Measurements from ENCODE around the gene ZNF33A. TPM values are rescaled to one million over a fixed set of nuclear protein-coding genes. Genes with fewer than 3 reads are reported as not detected.

Gene ZNF33A
- total RNA-seq, 1 donor from 2014 or later: 38.2 TPM

DNA sequence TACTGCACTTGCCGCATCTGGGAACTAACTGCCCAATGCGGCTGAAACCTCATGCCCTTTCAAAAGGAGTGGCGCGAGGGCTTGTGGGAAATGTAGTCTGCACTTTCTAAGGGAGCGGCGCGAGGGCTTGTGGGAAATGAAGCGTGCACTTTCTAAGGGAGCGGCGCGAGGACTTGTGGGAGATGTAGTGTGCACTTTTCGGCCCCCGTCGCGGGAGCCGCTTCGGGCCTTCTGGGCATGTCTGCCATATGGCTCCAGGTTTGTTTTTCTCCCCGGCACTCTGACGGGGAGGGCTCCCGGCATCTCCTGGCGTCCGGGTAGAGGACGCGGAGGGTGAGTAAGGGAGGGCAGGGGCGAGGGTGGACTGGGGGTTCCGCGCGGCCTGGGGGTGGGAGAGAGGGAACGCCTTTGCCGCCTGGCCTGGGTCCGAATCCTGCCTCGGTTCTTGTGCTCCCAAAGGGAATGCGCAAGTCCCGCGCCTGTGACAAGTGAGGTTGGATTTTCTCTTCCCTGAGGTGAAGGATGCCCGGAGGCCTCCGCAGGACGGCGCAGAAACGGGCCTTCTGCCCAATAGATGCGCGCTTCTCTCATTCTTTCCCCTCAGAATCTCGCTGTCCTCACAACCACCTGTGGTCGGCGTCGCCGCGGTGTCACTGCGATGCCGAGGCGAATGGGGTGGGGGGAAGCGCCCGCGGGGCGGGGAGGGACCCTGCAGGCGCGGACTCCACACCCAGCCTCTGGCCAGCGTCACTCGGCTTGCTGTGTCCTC is 83.9 kb downstream of the ZNF33A start, which contains the start of gene ZNF37A:
TSS of gene ZNF37A (plus strand) at position 180 of the 769 bp plus-strand sequence. CDS start 2,281 bp downstream, outside the sequence.
- Mint-ChIP-seq H3K9me3 (ENCODE audit: unreplicated experiment) (peaks cover 13% of the 10 kb centered on the region), H3K36me3 (ENCODE audit: unreplicated experiment) (peaks cover 29% of the 10 kb centered on the region), H3K27ac (ENCODE audit: unreplicated experiment) (peak within 1 kb of the TSS; percentile 85), H3K4me1 (ENCODE audit: low read depth, unreplicated experiment) (peaks cover 4% of the 10 kb centered on the region), H3K4me3 (ENCODE audit: unreplicated experiment) (peak within 1 kb of the TSS; percentile 97), H3K27me3 (ENCODE audit: unreplicated experiment) (peaks cover 6% of the 10 kb centered on the region)
- peak; percentile 85 for DNase-seq
- TF ChIP-seq, protein P1, sequence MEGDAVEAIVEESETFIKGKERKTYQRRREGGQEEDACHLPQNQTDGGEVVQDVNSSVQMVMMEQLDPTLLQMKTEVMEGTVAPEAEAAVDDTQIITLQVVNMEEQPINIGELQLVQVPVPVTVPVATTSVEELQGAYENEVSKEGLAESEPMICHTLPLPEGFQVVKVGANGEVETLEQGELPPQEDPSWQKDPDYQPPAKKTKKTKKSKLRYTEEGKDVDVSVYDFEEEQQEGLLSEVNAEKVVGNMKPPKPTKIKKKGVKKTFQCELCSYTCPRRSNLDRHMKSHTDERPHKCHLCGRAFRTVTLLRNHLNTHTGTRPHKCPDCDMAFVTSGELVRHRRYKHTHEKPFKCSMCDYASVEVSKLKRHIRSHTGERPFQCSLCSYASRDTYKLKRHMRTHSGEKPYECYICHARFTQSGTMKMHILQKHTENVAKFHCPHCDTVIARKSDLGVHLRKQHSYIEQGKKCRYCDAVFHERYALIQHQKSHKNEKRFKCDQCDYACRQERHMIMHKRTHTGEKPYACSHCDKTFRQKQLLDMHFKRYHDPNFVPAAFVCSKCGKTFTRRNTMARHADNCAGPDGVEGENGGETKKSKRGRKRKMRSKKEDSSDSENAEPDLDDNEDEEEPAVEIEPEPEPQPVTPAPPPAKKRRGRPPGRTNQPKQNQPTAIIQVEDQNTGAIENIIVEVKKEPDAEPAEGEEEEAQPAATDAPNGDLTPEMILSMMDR (IDR thresholded peaks at IDR 0.05; ENCODE audit: partially characterized antibody, unreplicated experiment): no peak

- H3K27me3 Mint-ChIP-seq (ENCODE audit: unreplicated experiment): peaks cover 6% of the 10 kb centered on the region
- DNase-seq: no peak
Observed at GRCh38 chr10:38094927-38095574, 84.6 kb downstream of the ZNF33A start.

DNA sequence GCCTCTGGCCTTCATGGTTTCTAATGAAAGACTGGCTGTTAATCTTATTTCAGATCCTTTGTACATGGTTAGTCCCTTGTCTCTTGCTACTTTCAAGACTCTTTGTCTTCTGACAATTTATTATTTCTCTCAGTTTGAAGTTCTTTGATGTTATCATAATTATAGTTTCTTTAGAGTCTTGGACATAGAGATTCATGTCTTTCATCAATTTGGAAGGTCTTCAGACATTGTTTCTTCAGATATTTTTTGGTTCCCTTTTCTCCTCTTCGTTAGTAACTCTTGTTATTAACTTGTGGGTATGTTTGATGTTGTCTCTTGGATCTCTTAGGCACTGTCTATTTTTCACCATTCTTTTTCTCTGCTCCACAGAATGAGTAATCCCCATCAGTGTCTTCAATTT is 92.4 kb downstream of the ZNF33A start:
- no peaks in the 10 kb centered on the region for H3K27me3 Mint-ChIP-seq (ENCODE audit: unreplicated experiment)
- no peak overlapping the region for H3K27ac Mint-ChIP-seq (ENCODE audit: unreplicated experiment)
- peaks cover 18% of the 10 kb centered on the region for H3K9me3 Mint-ChIP-seq (ENCODE audit: unreplicated experiment)
- no peak overlapping the region for H3K4me3 Mint-ChIP-seq (ENCODE audit: unreplicated experiment)
- DNase-seq: no peak
- H3K4me1 Mint-ChIP-seq (ENCODE audit: low read depth, unreplicated experiment): no peaks in the 10 kb centered on the region
- TF ChIP-seq, protein P1 (IDR thresholded peaks at IDR 0.05; ENCODE audit: partially characterized antibody, unreplicated experiment): no peak
- peaks cover 68% of the 10 kb centered on the region for H3K36me3 Mint-ChIP-seq (ENCODE audit: unreplicated experiment)

More at GRCh38 chr10:38094927-38095574, 84.6 kb downstream of the ZNF33A start:
- TF ChIP-seq, protein P1 (IDR thresholded peaks at IDR 0.05; ENCODE audit: partially characterized antibody, unreplicated experiment): no peak
- H3K9me3 Mint-ChIP-seq (ENCODE audit: unreplicated experiment): peaks cover 13% of the 10 kb centered on the region
- H3K27ac Mint-ChIP-seq (ENCODE audit: unreplicated experiment): peak overlapping the region; percentile 85
- H3K36me3 Mint-ChIP-seq (ENCODE audit: unreplicated experiment): peaks cover 36% of the 10 kb centered on the region
- peak overlapping the region; percentile 97 for H3K4me3 Mint-ChIP-seq (ENCODE audit: unreplicated experiment)
- H3K4me1 Mint-ChIP-seq (ENCODE audit: low read depth, unreplicated experiment): peaks cover 4% of the 10 kb centered on the region

DNA sequence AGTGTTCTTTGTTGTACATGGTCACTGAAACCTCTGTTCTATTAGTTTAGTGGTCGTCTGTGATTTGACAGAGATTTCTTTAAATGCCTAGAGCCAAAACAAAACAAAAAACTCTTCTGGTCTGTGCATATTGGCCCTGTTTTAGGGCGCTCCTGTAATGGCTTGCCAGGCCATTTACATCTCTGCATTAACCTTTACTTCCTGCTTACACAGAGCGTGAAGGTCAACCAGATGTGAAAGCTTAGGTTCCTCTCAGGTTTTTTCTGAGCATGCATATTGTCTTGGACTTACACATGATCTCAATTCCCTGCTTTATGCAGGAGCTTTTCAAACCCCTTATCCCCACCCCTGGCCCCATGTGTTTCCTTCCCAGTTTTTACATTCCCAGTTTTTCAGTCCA is 93.3 kb downstream of the ZNF33A start:
- Mint-ChIP-seq H3K27ac (ENCODE audit: unreplicated experiment) (peak overlapping the region; percentile 18), H3K27me3 (ENCODE audit: unreplicated experiment) (no peaks in the 10 kb centered on the region), H3K36me3 (ENCODE audit: unreplicated experiment) (peaks cover 70% of the 10 kb centered on the region), H3K4me3 (ENCODE audit: unreplicated experiment) (no peak overlapping the region), H3K4me1 (ENCODE audit: low read depth, unreplicated experiment) (no peaks in the 10 kb centered on the region), H3K9me3 (ENCODE audit: unreplicated experiment) (peaks cover 25% of the 10 kb centered on the region)
- DNase-seq: no peak
- TF ChIP-seq, protein P1 (IDR thresholded peaks at IDR 0.05; ENCODE audit: partially characterized antibody, unreplicated experiment): no peak

- Mint-ChIP-seq H3K4me1 (ENCODE audit: low read depth, unreplicated experiment) (no peaks in the 10 kb centered on the region), H3K27ac (ENCODE audit: unreplicated experiment) (no peak overlapping the region), H3K9me3 (ENCODE audit: unreplicated experiment) (peaks cover 35% of the 10 kb centered on the region), H3K4me3 (ENCODE audit: unreplicated experiment) (no peak overlapping the region), H3K27me3 (ENCODE audit: unreplicated experiment) (no peaks in the 10 kb centered on the region), H3K36me3 (ENCODE audit: unreplicated experiment) (peaks cover 53% of the 10 kb centered on the region)
- no peak for DNase-seq
- TF ChIP-seq, protein P1 (IDR thresholded peaks at IDR 0.05; ENCODE audit: partially characterized antibody, unreplicated experiment): no peak
Observed at GRCh38 chr10:38112159-38112558, 101.7 kb downstream of the ZNF33A start.

Measured in glutamatergic neuron (in vitro differentiated cells).